ENCODE data around the gene RCC1. TPM values are rescaled to one million over a fixed set of nuclear protein-coding genes. Genes with fewer than 3 reads are reported as not detected.
"Not testable (repeated sequence)": the region's sequence is repeated elsewhere in the genome, so short reads cannot be mapped to it uniquely, and the experiment has no call there.

RCC1 gene
- total RNA-seq, 2 donors from 2014 or later, result 58.6 to 116 TPM

DNA sequence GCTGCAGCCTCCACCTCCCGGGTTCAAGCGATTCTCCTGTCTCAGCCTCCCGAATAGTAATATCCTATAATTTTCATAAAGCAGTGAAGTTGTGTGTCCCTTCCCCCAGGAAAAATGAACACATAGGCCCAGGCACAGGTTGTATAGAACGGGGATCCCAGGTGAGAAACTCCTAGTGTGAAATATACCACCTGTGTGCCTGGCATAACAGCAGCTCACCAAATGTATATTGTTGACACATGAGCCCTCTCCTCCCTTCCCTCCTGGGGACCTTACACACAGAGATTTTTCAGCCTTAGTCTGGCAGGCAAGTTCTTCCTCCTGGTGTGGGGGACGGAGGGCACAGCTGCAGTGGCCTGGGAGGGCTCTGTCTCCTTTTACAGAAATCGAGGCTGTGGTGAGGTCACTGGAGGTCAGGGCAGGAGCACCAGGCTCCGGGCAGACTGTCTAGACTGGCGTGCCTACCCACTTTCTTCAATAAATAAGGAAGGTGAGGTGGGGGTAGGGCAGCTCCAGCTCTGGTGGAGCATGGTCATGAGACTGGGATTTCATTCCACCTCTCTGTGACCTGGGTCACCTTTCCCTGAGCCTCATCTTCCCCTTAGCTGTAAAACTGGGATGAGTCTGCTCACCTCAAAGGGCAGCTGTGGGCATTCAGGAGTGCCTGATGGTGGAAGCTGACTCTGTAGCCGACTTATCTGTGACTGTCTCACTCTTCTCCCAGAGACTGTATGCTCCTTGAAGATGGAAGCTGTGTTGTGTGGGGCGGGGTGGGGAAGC is 14.3 kb downstream of the RCC1 start:
- Mint-ChIP-seq H3K27me3 (no peaks in the 10 kb centered on the region), H3K27ac (no peak overlapping the region), H3K9me3 (no peaks in the 10 kb centered on the region), H3K36me3 (ENCODE audit: low read depth) (peaks cover 36% of the 10 kb centered on the region), H3K4me1 (peaks cover 22% of the 10 kb centered on the region), H3K4me3 (peak overlapping the region; percentile 79)
- ATAC-seq (replicated peaks), result no peak

DNA sequence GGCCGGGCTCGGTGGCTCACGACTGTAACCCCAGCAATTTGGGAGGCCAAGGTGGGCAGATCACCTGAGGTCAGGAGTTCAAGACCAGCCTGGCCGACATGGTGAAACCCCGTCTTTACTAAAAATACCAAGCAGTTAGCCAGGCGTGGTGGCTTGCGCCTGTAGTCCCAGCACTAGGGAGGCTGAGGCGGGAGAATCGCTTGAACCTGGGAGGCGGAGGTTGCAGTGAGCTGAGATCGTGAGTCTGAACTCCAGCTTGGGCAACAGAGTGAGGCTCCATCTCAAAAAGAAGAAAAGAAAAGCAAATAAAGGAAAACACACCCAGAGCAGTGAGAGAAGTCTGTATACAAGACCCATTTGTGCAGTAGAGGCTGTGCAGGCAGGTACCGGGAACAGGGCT is 15.0 kb downstream of the RCC1 start:
- H3K9me3 Mint-ChIP-seq; ATAC-seq (replicated peaks); H3K27me3 Mint-ChIP-seq; H3K4me3 Mint-ChIP-seq; H3K27ac Mint-ChIP-seq: not testable (repeated sequence)
- Mint-ChIP-seq H3K4me1 (peaks cover 22% of the 10 kb centered on the region), H3K36me3 (ENCODE audit: low read depth) (peaks cover 36% of the 10 kb centered on the region)

DNA sequence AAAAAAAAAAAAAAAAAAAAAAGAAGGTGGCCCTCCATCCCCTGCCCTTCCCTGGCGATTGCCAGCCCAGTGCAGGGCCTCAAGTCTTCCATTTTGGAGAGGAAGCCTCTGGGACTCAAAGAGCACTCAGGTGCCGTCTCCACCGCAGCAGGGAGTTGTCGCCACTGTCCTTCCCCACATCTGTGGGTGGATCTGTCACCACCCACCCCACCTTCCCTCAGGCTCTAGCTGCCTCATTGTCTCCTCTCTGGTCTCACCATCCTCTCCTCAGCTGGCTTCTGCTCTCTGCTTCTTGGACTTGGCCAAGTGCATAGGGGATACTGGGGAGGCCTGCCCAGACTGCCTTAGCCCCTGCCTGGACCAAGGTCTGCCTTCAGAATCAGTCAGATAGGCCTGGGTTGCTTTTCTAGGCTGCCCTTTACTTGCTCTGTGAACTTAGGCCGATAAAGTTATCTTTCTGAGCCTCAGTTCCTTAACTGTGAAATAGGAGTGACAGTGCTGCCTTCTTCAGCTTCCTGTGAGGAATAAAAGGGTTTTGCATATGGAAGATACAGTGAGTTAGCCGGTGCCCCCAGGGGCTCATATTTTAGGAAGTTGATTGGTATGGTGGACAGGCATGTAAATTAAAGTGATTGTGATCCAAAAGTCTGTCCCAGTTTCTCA is 15.8 kb downstream of the RCC1 start:
- ATAC-seq (replicated peaks), result no peak
- Mint-ChIP-seq H3K9me3 (no peaks in the 10 kb centered on the region), H3K4me1 (peaks cover 22% of the 10 kb centered on the region), H3K4me3 (no peak overlapping the region), H3K27ac (peak overlapping the region; percentile 16), H3K27me3 (no peaks in the 10 kb centered on the region), H3K36me3 (ENCODE audit: low read depth) (peaks cover 36% of the 10 kb centered on the region)

DNA sequence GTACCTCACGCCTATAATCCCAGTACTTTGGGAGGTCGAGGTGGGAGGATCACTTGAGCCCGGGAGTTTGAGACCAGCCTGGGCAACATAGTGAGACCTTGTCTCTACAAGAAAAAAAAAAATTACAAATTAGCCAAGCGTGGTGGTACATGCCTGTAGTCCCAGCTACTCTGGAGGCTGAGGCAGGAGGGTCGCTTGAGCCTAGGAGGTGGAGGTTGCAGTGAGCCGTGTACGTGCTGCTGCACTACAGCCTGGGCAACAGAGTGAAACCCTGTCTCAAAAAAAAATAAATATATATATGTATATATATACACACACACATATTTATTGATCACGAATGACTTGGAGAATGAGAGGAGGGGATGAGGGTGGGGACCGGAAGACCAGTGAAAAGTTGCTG is 16.7 kb downstream of the RCC1 start:
- H3K36me3 Mint-ChIP-seq (ENCODE audit: low read depth), result peaks cover 36% of the 10 kb centered on the region
- not testable (repeated sequence) for H3K27me3 Mint-ChIP-seq; H3K27ac Mint-ChIP-seq; ATAC-seq (replicated peaks); H3K9me3 Mint-ChIP-seq; H3K4me3 Mint-ChIP-seq
- peaks cover 17% of the 10 kb centered on the region for H3K4me1 Mint-ChIP-seq

DNA sequence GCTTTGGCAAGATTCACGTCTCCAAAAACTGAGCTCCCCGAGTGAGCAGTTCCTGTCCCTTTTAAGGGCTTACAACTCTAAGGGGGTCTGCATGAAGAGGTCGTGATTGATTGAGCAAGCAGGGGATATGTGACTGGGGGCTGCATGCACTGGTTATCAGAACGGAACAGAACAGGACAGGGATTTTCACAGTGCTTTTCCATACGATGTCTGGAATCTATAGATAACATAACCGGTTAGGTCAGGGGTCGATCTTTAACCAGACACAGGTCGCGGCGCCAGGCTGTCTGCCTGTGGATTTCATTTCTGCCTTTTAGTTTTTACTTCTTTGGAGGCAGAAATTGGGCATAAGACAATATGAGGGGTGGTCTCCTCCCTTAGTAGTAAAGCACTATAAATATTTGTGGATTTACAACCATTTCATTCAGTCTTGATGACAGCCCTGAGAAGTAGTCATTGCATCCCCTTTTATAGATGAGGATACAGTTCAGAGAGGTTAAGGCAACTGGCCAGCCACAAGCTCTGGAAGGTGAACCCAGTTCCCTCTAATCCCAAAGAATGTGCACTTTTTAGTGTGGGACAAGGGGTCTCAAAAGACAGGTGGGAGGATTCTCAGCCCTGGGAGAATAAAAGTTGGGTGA is 19.3 kb downstream of the RCC1 start:
- H3K4me3 Mint-ChIP-seq; ATAC-seq (replicated peaks); H3K9me3 Mint-ChIP-seq; H3K27me3 Mint-ChIP-seq; H3K27ac Mint-ChIP-seq; H3K4me1 Mint-ChIP-seq: not testable (repeated sequence)
- H3K36me3 Mint-ChIP-seq (ENCODE audit: low read depth), result peaks cover 44% of the 10 kb centered on the region

DNA sequence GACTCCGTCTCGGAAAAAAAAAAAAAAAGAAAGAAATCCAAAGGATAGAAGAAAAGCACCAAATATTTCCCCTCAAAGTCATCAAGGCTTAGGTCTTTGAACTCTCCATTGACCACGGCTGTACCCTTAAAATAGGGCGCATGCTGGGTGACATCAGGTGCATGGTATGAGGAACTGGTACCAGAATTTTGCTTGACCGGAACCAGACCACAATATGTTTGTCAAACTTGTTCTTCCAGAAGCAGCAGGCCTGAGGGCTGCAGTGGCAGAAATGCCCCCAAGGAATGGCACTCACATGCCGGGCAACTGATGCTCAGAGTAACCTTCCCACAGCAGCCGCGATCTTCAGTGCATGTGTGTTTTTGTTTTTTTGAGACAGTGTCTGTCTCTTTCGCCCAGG is 21.0 kb downstream of the RCC1 start:
- H3K4me3 Mint-ChIP-seq, result no peak overlapping the region
- H3K9me3 Mint-ChIP-seq, result no peaks in the 10 kb centered on the region
- H3K27me3 Mint-ChIP-seq, result no peaks in the 10 kb centered on the region
- ATAC-seq (replicated peaks), result no peak
- no peak overlapping the region for H3K27ac Mint-ChIP-seq
- H3K4me1 Mint-ChIP-seq, result peaks cover 5% of the 10 kb centered on the region
- H3K36me3 Mint-ChIP-seq (ENCODE audit: low read depth), result peaks cover 52% of the 10 kb centered on the region

DNA sequence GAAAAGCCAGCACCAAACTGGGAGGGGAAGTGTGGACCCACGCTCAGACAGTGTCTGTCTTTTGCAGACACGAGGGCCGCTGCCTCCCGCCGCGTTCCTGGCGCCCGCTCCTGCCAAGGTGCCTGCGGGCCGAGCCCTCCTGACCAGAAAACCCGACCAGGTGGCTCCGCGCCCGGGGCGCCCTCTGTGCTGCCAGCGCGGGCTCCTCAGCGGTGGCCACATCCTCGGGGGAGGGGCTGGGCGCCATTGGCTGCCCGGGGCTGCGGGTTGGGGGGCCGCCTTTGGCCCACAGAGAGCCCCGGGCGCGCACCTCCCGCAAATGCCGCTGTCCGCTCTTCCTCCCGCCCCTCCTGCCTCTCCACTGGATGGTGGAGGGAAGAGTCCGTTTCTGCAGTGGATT is 24.6 kb downstream of the RCC1 start:
- ATAC-seq (replicated peaks), result no peak
- Mint-ChIP-seq H3K27ac (no peak overlapping the region), H3K36me3 (ENCODE audit: low read depth) (peaks cover 55% of the 10 kb centered on the region)

DNA sequence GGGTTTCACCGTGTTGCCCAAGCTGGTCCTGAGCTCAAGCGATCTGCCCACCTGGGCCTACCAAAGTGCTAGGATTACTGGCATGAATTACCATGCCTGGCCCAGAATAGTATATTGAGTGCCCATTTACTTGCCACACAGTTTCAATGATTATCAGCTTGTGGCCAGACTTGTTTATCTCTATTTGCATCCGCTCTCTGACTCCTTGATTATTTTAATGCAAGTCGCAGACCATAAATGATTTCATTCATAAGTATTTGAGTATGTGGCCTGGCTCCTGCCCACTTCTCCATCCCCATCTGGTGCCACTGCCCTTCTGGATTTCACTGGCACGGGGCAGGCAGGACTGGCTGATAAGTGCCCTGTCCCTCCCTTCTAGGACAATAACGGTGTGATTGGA is 28.8 kb downstream of the RCC1 start:
- H3K27me3 Mint-ChIP-seq, result no peaks in the 10 kb centered on the region
- H3K4me1 Mint-ChIP-seq, result no peaks in the 10 kb centered on the region
- H3K4me3 Mint-ChIP-seq, result no peak overlapping the region
- no peak for ATAC-seq (replicated peaks)
- no peaks in the 10 kb centered on the region for H3K9me3 Mint-ChIP-seq
- no peak overlapping the region for H3K27ac Mint-ChIP-seq
- H3K36me3 Mint-ChIP-seq (ENCODE audit: low read depth), result peaks cover 81% of the 10 kb centered on the region

More for the DNA sequence above, 24.6 kb downstream of the RCC1 start:
- H3K4me1 Mint-ChIP-seq, result no peaks in the 10 kb centered on the region
- H3K27me3 Mint-ChIP-seq, result no peaks in the 10 kb centered on the region
- no peak overlapping the region for H3K4me3 Mint-ChIP-seq
- H3K9me3 Mint-ChIP-seq, result no peaks in the 10 kb centered on the region

DNA sequence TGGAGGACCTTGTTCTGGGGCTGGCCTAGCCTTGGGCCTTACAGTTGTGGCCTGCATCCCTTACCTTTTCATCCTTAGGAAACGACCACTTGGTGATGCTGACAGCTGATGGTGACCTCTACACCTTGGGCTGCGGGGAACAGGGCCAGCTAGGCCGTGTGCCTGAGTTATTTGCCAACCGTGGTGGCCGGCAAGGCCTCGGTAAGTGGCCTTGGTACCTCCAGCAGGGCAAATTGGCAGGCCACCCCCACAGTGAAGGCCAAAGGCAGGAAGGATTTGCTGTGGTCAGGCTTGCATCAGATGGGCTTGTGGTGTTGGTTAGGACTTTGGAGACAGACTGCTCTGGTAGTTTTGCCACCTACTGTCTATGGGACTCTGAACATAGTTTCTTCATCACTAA is 29.3 kb downstream of the RCC1 start:
- H3K27ac Mint-ChIP-seq, result no peak overlapping the region
- no peaks in the 10 kb centered on the region for H3K27me3 Mint-ChIP-seq
- peaks cover 76% of the 10 kb centered on the region for H3K36me3 Mint-ChIP-seq (ENCODE audit: low read depth)
- no peaks in the 10 kb centered on the region for H3K9me3 Mint-ChIP-seq
- H3K4me1 Mint-ChIP-seq, result no peaks in the 10 kb centered on the region
- H3K4me3 Mint-ChIP-seq, result no peak overlapping the region
- ATAC-seq (replicated peaks), result no peak

DNA sequence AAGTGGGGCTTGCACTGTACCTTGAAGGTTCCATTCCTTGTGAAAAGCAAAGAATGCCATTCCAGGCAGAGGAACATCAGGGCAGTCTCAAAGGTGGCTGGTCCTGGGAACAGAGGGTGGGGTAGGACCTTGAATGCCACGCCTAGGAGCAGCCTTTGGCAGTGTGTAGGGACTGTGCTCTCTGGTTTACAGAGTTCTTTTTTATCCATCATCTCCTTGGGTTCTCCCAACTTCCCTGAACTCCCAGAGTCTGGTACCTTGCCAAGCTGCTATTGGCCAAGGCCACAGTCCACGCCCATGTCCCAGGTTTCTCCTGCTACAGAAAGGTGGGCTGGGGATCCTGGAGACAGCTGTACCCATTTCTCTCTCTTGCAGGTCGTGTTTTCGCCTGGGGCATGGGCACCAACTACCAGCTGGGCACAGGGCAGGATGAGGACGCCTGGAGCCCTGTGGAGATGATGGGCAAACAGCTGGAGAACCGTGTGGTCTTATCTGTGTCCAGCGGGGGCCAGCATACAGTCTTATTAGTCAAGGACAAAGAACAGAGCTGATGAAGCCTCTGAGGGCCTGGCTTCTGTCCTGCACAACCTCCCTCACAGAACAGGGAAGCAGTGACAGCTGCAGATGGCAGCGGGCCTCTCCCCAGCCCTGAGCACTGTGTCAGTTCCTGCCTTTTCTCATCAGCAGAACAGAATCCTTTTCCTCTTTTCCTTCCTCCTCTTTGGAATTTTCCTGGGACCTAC is 31.8 kb downstream of the RCC1 start:
- no peaks in the 10 kb centered on the region for H3K27me3 Mint-ChIP-seq
- no peaks in the 10 kb centered on the region for H3K4me1 Mint-ChIP-seq
- no peaks in the 10 kb centered on the region for H3K9me3 Mint-ChIP-seq
- no peak overlapping the region for H3K27ac Mint-ChIP-seq
- no peak overlapping the region for H3K4me3 Mint-ChIP-seq
- peaks cover 57% of the 10 kb centered on the region for H3K36me3 Mint-ChIP-seq (ENCODE audit: low read depth)
- ATAC-seq (replicated peaks), result no peak

DNA sequence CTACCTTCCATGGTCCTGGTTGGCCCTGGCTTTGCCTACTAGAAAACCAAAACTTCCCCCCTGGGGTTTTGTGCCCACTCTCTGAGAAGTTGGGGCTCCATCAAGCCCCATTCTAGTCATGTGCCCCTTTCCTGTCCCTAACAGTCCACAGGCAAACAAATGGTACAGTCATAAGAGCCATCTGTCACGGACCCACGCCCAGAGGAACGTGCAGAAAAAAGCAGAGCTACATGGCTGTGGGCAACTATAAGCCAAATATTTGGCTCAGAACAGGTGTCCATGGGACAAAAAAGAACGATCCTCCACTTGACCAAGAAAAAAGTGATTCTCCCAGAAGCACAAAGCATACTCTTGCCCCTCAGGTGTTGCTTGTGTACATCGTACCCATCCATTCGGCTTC is 32.4 kb downstream of the RCC1 start:
- H3K36me3 Mint-ChIP-seq (ENCODE audit: low read depth), result peaks cover 54% of the 10 kb centered on the region
- H3K27me3 Mint-ChIP-seq, result no peaks in the 10 kb centered on the region
- ATAC-seq (replicated peaks), result no peak
- H3K27ac Mint-ChIP-seq, result no peak overlapping the region
- H3K4me3 Mint-ChIP-seq, result no peak overlapping the region
- no peaks in the 10 kb centered on the region for H3K4me1 Mint-ChIP-seq
- no peaks in the 10 kb centered on the region for H3K9me3 Mint-ChIP-seq

DNA sequence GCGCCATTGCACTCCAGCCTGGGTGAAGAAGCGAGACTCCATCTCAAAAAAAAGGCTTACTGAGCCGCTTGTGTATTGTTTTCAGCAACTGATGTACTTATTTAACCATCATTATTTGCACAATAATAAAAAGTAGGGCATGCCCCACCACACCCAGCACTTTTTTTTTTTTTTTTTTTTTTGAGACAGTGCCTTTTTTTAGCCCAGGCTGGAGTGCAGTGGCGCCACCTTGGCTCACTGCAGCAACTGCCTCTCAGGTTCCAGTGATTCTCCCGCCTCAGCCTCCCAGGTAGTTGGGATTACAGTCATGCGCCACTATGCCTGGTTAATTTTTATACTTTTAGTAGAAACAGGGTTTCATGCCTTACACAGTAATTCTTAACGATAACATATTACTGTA is 34.8 kb downstream of the RCC1 start:
- Mint-ChIP-seq H3K9me3 (no peaks in the 10 kb centered on the region), H3K27ac (no peak overlapping the region), H3K4me3 (no peak overlapping the region), H3K27me3 (no peaks in the 10 kb centered on the region), H3K36me3 (ENCODE audit: low read depth) (peaks cover 35% of the 10 kb centered on the region), H3K4me1 (no peaks in the 10 kb centered on the region)
- no peak for ATAC-seq (replicated peaks)

DNA sequence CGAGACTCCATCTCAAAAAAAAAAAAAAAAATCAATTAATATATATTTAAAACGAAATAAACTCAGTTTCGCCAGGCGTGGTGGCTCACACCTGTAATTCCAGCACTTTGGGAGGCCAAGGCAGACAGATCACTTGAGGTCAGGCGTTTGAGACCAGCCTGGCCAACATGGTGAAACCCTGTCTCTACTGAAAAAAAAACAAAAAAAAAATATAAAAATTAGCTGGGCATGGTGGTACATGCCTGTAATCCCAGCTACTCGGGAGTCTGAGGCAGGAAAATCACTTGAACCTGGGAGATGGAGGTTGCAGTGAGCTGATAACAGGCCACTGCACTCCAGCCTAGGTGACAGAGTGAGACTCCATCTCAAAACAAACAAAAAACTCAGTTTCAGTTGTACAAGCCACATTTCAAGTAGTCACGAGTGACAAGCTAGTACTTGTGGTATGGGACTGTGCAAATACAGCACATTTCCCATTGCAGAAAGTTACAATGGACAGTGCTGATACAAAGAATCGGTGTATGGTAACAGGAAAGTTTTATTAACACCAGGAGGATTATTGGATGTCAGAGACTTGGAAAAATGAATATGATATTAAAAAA is 35.7 kb downstream of the RCC1 start:
- not testable (repeated sequence) for H3K4me3 Mint-ChIP-seq; H3K27me3 Mint-ChIP-seq; H3K9me3 Mint-ChIP-seq; H3K4me1 Mint-ChIP-seq; ATAC-seq (replicated peaks); H3K27ac Mint-ChIP-seq
- H3K36me3 Mint-ChIP-seq (ENCODE audit: low read depth), result peaks cover 27% of the 10 kb centered on the region

DNA sequence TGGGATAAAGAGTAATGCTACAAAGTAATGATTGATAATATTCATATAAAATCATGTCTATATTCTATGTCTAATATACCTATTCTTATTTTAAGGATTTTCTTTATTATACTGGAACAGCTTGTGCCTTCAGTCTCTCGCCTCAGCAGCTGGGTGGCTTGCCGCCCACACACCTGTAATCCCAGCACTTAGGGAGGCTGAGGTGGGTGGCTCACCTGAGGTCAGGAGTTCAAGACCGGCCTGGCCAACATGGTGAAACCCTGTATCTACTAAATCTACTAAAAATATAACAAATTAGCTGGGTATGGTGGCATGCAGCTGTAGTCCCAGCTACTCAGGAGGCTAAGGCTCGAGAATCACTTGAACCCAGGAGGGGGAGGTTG is 39.4 kb downstream of the RCC1 start:
- H3K4me1 Mint-ChIP-seq, result no peaks in the 10 kb centered on the region
- ATAC-seq (replicated peaks), result no peak
- H3K4me3 Mint-ChIP-seq, result no peak overlapping the region
- H3K27ac Mint-ChIP-seq, result no peak overlapping the region
- H3K36me3 Mint-ChIP-seq (ENCODE audit: low read depth), result no peaks in the 10 kb centered on the region
- H3K27me3 Mint-ChIP-seq, result no peaks in the 10 kb centered on the region
- H3K9me3 Mint-ChIP-seq, result no peaks in the 10 kb centered on the region

All from activated T-helper 17 cell treated with anti-CD3 and anti-CD28 coated beads, Interleukin-2, amount 50 U/mL, for 72 hours (primary cell).